Measurements from ENCODE around the gene PCDHGA7. TPM values are rescaled to one million over a fixed set of nuclear protein-coding genes. Genes with fewer than 3 reads are reported as not detected.

Gene PCDHGA7
- total RNA-seq, 1 donor = 0.65 TPM

DNA sequence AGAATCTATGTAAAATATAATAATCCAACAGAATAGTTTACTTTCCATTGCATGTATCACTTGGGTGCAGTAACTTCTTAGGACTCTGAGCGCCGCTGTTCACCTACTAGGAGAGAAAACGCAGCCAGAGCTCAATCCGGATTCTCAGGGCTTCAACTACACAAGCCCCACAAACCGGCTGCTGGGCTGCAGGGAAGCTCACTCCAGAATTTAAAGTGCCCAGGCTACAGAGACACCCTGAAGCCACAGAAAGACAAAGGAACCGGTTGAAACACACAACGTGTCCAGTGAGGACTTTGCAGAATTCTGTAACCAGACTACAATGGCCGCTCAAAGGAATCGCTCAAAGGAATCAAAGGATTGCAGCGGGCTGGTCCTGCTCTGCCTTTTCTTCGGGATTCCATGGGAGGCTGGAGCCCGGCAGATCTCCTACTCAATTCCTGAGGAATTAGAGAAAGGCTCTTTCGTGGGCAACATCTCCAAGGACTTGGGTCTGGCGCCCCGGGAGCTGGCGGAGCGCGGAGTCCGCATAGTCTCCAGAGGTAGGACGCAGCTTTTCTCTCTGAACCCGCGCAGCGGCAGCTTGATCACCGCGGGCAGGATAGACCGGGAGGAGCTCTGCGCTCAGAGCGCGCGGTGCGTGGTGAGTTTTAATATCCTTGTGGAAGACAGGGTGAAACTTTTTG, 30.5 kb downstream of the PCDHGA7 start, which contains the start of gene PCDHGA10:
PCDHGA10 (plus strand) TSS at position 134 of the 686 bp plus-strand sequence; CDS start at position 323, 189 bp downstream.

DNA sequence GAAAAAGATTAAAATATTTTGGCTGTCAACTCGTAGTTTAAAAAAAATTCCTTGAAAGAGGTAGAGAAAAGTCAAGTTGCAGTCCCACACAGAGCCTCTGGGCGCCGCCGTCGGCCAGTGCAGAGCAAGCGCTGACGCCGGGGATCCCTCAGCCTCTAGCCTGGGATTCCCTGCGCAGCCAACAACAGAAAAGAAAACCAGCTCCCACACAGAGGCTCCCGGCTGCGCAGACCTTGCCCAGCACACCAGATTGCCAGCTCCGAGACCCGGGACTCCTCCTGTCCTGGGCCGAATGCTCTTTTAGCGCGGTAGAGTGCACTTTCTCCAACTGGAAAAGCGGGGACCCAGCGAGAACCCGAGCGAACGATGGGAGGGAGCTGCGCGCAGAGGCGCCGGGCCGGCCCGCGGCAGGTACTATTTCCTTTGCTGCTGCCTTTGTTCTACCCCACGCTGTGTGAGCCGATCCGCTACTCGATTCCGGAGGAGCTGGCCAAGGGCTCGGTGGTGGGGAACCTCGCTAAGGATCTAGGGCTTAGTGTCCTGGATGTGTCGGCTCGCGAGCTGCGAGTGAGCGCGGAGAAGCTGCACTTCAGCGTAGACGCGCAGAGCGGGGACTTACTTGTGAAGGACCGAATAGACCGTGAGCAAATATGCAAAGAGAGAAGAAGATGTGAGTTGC, 35.1 kb downstream of the PCDHGA7 start, which contains the start of gene PCDHGB7:
PCDHGB7 (plus strand) TSS at position 184 of the 679 bp plus-strand sequence; CDS start at position 367, 183 bp downstream.

DNA sequence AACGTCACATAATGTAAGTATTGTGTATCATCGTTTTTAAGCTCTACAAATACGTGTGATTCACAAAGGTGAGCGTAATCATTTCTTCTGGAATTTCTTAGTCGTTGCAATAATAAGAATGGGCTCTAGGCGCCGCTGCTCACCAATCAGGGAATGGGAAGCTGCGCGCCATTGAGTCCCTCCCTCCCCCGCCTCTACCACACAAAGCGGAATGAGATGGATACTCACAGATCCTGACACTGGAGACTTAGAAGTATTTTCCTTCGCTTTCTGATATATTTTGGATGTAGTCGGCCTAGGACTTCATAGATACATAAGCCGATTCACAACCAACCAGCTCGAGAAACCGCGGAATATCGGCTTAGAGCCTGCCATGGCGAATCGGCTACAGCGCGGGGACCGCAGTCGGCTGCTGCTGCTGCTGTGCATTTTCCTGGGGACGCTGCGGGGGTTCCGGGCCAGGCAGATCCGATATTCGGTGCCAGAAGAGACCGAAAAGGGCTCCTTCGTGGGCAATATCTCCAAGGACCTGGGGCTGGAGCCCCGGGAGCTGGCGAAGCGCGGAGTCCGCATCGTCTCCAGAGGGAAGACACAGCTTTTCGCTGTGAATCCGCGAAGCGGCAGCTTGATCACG, 38.4 kb downstream of the PCDHGA7 start, which contains the start of gene PCDHGA11:
PCDHGA11 (plus strand) TSS at position 197 of the 634 bp plus-strand sequence; CDS start at position 374, 177 bp downstream.

DNA sequence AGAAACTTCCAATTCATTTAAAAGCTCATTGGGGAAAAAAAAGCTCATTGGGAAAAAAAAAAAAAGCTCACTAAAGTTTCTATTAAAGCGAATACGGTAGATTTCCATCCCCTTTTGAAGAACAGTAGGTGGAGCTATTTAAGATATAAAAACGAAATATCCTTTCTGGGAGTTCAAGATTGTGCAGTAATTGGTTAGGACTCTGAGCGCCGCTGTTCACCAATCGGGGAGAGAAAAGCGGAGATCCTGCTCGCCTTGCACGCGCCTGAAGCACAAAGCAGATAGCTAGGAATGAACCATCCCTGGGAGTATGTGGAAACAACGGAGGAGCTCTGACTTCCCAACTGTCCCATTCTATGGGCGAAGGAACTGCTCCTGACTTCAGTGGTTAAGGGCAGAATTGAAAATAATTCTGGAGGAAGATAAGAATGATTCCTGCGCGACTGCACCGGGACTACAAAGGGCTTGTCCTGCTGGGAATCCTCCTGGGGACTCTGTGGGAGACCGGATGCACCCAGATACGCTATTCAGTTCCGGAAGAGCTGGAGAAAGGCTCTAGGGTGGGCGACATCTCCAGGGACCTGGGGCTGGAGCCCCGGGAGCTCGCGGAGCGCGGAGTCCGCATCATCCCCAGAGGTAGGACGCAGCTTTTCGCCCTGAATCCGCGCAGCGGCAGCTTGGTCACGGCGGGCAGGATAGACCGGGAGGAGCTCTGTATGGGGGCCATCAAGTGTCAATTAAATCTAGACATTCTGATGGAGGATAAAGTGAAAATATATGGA, 48.0 kb downstream of the PCDHGA7 start, which contains the start of gene PCDHGA12:
PCDHGA12 (plus strand) TSS at position 176 of the 782 bp plus-strand sequence; CDS start at position 429, 253 bp downstream.

Other genes starting within 250 kb of the PCDHGA7 start
- gene PCDHB5, start 247.5 kb upstream of the PCDHGA7 start, total RNA-seq = 0.40 and 0.43 TPM in 2 replicates
- 0.07 TPM in 1 of 2 replicates, not detected in the other for gene PCDHB6, start 232.7 kb upstream of the PCDHGA7 start, total RNA-seq
- gene PCDHB7, start 210.1 kb upstream of the PCDHGA7 start, total RNA-seq = 0.22 and 0.40 TPM in 2 replicates
- 0.07 and 0.13 TPM in 2 replicates for gene PCDHB8, start 205.0 kb upstream of the PCDHGA7 start, total RNA-seq
- gene PCDHB16, start 200.4 kb upstream of the PCDHGA7 start, total RNA-seq = 0.07 and 0.13 TPM in 2 replicates
- gene PCDHB9, start 195.6 kb upstream of the PCDHGA7 start, total RNA-seq = 0.13 and 0.14 TPM in 2 replicates
- gene PCDHB10, start 190.4 kb upstream of the PCDHGA7 start, total RNA-seq = 0.22 and 0.66 TPM in 2 replicates
- gene PCDHB11, start 183.1 kb upstream of the PCDHGA7 start, total RNA-seq = 0.07 and 0.27 TPM in 2 replicates
- gene PCDHB12, start 174.0 kb upstream of the PCDHGA7 start, total RNA-seq = 0.07 and 0.27 TPM in 2 replicates
- gene PCDHB13, start 168.8 kb upstream of the PCDHGA7 start, total RNA-seq = 0.22 and 0.66 TPM in 2 replicates
- gene PCDHB14, start 159.4 kb upstream of the PCDHGA7 start, total RNA-seq = 0.14 and 0.53 TPM in 2 replicates
- gene PCDHB15, start 137.3 kb upstream of the PCDHGA7 start, total RNA-seq = 0.14 and 0.66 TPM in 2 replicates
- gene SLC25A2, start 78.7 kb upstream of the PCDHGA7 start, total RNA-seq = 0.27 and 0.50 TPM in 2 replicates
- gene TAF7, start 62.0 kb upstream of the PCDHGA7 start, total RNA-seq = 62.1 and 70.6 TPM in 2 replicates
- gene PCDHGA1, start 52.2 kb upstream of the PCDHGA7 start, total RNA-seq = 0.22 and 0.40 TPM in 2 replicates
- 1.1 and 1.2 TPM in 2 replicates for gene PCDHGA2, start 44.0 kb upstream of the PCDHGA7 start, total RNA-seq
- 0.65 and 0.93 TPM in 2 replicates for gene PCDHGA3, start 38.9 kb upstream of the PCDHGA7 start, total RNA-seq
- 0.50 and 0.66 TPM in 2 replicates for gene PCDHGB1, start 32.6 kb upstream of the PCDHGA7 start, total RNA-seq
- 2.2 and 5.2 TPM in 2 replicates for gene PCDHGA4, start 27.7 kb upstream of the PCDHGA7 start, total RNA-seq
- 1.3 and 2.0 TPM in 2 replicates for gene PCDHGB2, start 22.7 kb upstream of the PCDHGA7 start, total RNA-seq
- gene PCDHGA5, start 18.6 kb upstream of the PCDHGA7 start, total RNA-seq = 0.72 and 1.1 TPM in 2 replicates
- gene PCDHGB3, start 12.5 kb upstream of the PCDHGA7 start, total RNA-seq = 1.4 and 2.9 TPM in 2 replicates
- 2.1 and 2.9 TPM in 2 replicates for gene PCDHGA6, start 8.9 kb upstream of the PCDHGA7 start, total RNA-seq
- gene PCDHGB4, start 5.0 kb downstream of the PCDHGA7 start, total RNA-seq = 5.6 and 9.7 TPM in 2 replicates
- 0.72 and 1.6 TPM in 2 replicates for gene PCDHGA8, start 9.9 kb downstream of the PCDHGA7 start, total RNA-seq
- 9.1 and 13.4 TPM in 2 replicates for gene PCDHGB5, start 15.2 kb downstream of the PCDHGA7 start, total RNA-seq
- 4.3 and 4.6 TPM in 2 replicates for gene PCDHGA9, start 20.0 kb downstream of the PCDHGA7 start, total RNA-seq
- gene PCDHGB6, start 25.3 kb downstream of the PCDHGA7 start, total RNA-seq = 2.9 and 3.3 TPM in 2 replicates
- 4.7 and 5.5 TPM in 2 replicates for gene PCDHGA10, start 30.2 kb downstream of the PCDHGA7 start, total RNA-seq
- 9.4 and 9.8 TPM in 2 replicates for gene PCDHGB7, start 34.9 kb downstream of the PCDHGA7 start, total RNA-seq
- 12.5 and 13.6 TPM in 2 replicates for gene PCDHGA11, start 38.3 kb downstream of the PCDHGA7 start, total RNA-seq
- gene PCDHGA12, start 47.8 kb downstream of the PCDHGA7 start, total RNA-seq = 10.8 and 12.6 TPM in 2 replicates
- gene PCDHGC3, start 93.2 kb downstream of the PCDHGA7 start, total RNA-seq = 13.3 and 19.6 TPM in 2 replicates
- gene PCDHGC4, start 102.3 kb downstream of the PCDHGA7 start, total RNA-seq = 1.3 and 1.9 TPM in 2 replicates
- 1.1 and 1.3 TPM in 2 replicates for gene PCDHGC5, start 106.3 kb downstream of the PCDHGA7 start, total RNA-seq
- 45.7 and 62.2 TPM in 2 replicates for gene DIAPH1, start 236.3 kb downstream of the PCDHGA7 start, total RNA-seq